Upper lobe of left lung (tissue), 4 donors: ENCODE data around the gene CLMP.

ENCODE experiments used
- EP300 ChIP-seq, 4 donors: sonication (generic); formaldehyde crosslinking; IDR thresholded peaks; one replicate each; pipeline ENCODE4 v1.5.1; 2017; ENCODE audit warnings: antibody characterized with exemption in 4 of 4, control low read depth in 2 of 4
- POLR2A ChIP-seq, 4 donors: fragments of 450-650 bp; IDR thresholded peaks; one replicate each; pipeline ENCODE4 v1.5.1; 2016 to 2017; ENCODE audit warnings: antibody characterized with exemption in 4 of 4, mild to moderate bottlenecking in 2 of 4
- POLR2AphosphoS5 ChIP-seq, 2 donors: sonication (generic); formaldehyde crosslinking; IDR thresholded peaks; one replicate each; pipeline ENCODE4 v1.5.1; 2017; ENCODE audit warnings: antibody characterized with exemption in 2 of 2
- TF ChIP-seq, protein P1 (sequence below), 6 experiments: fragments of 450-650 bp in 4 of 6; fragments of 200-600 bp in 2 of 6; sonication (generic) in 2 of 6; IDR thresholded peaks; one replicate each; pipeline ENCODE4 v1.5.1; 2016 to 2019; ENCODE audit warnings: antibody characterized with exemption in 6 of 6

DNA sequence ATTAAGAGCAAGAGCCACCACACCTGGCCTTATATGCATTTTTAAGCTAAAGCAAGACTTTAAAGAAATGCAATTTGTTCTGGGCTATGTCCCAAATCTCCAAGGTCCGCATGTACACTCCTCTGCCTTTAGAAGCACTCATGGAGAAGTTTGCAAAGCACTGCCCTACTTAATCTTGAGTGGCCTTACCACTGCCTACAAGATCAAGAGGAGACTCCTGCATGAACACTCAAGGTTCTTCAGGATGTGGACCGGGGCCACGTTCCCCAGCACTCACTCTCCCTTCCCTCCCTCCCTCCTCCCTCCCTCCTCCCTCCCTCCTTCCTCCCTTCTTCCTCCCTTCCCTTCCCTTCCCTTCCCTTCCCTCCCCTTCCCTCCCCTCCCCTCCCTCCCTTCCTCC is 69.9 kb downstream of the CLMP start:
- TF ChIP-seq, protein P1, sequence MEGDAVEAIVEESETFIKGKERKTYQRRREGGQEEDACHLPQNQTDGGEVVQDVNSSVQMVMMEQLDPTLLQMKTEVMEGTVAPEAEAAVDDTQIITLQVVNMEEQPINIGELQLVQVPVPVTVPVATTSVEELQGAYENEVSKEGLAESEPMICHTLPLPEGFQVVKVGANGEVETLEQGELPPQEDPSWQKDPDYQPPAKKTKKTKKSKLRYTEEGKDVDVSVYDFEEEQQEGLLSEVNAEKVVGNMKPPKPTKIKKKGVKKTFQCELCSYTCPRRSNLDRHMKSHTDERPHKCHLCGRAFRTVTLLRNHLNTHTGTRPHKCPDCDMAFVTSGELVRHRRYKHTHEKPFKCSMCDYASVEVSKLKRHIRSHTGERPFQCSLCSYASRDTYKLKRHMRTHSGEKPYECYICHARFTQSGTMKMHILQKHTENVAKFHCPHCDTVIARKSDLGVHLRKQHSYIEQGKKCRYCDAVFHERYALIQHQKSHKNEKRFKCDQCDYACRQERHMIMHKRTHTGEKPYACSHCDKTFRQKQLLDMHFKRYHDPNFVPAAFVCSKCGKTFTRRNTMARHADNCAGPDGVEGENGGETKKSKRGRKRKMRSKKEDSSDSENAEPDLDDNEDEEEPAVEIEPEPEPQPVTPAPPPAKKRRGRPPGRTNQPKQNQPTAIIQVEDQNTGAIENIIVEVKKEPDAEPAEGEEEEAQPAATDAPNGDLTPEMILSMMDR (IDR thresholded peaks at IDR 0.05), result no peak
- peak in 1 of 2 donors; percentile 44 for TF ChIP-seq POLR2AphosphoS5 (IDR thresholded peaks at IDR 0.05)
- no peak for TF ChIP-seq POLR2A (IDR thresholded peaks at IDR 0.05)
- peak in 1 of 4 donors; percentile 67 for TF ChIP-seq EP300 (IDR thresholded peaks at IDR 0.05)
